Left forelimb (tissue), 1 donor: ENCODE results near the gene UPF1.
"Not testable (repeated sequence)": the region's sequence is repeated elsewhere in the genome, so short reads cannot be mapped to it uniquely, and the experiment has no call there.

Experiments
- DNase-seq: peaks from one replicate; pipeline ENCODE4 v3.0.0-alpha.2; 2018; ENCODE audit warnings: low spot score

UPF1 gene

GRCh38 chr19:18799389-18799970 lies 32.3 kb upstream of the UPF1 start:
- no peak for DNase-seq

DNA sequence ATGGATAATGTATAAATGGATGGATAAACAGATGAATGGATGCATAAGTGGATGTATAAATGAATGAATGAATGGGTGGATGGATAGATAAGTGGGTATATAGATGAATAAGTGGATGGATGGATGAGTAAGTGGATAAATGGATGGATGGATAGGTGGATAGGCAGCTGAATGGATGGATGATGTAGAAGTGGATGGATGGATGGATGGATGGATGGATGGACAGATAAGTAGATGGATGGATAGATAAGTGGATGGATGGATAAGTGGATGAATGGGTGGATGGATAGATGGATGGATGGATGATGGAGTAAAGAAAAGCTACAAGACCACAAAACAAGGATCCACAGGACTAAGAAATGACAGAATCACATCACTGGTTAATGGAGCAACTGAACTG lies 31.7 kb upstream of the UPF1 start:
- no peak for DNase-seq

- DNase-seq: no peak
Measured at GRCh38 chr19:18800636-18801035, 31.1 kb upstream of the UPF1 start.

- no peak for DNase-seq
Measured at GRCh38 chr19:18802354-18802753, 29.4 kb upstream of the UPF1 start.

GRCh38 chr19:18803550-18804138 lies 28.1 kb upstream of the UPF1 start:
- DNase-seq: no peak

DNA sequence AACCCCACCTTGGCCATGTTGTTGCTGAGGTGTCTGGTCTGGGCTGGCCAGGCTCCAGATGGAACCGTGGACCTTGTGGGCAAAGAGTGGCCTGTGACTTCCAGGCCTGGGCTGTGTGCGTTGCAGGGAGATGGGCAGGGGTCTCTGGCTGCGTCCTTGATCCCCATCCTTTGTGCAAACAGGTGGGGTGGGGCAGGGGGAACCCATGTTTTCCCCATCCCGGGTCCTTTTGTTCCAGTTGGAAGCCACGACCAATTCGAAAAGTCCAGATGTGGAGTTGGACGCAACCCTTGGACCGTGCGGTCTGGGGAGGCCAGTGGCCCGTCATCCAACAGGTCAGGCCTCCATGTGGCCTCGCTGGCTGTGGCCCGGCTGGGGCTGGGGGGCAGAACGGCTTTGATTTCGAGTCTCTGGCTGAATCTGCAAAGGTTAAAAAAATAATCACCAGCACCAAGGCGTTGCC lies 27.6 kb upstream of the UPF1 start:
- DNase-seq: no peak

DNA sequence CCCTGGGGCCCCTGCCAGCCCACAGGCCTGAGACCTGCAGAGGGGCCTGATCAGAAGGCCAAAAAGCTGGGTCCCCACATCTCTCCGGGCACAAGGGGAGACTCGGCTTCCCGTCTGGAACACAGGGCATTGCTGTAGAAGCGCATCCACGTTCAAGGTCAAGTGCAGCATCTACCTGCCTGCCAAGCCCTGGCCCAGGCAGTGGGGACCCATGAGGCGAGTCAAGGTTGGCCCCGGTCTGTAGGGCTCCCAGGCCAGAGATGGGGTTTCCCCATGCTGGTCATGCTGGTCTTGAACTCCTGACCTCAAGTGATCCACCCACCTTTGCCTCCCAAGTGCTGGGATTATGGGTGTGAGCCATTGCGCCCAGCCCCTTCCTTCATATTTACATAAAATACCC lies 27.1 kb upstream of the UPF1 start:
- DNase-seq: no peak

- peak; percentile 78 for DNase-seq
Measured at GRCh38 chr19:18807861-18808331, 23.9 kb upstream of the UPF1 start.

- no peak for DNase-seq
Measured at GRCh38 chr19:18809149-18809868, 22.4 kb upstream of the UPF1 start.

DNA sequence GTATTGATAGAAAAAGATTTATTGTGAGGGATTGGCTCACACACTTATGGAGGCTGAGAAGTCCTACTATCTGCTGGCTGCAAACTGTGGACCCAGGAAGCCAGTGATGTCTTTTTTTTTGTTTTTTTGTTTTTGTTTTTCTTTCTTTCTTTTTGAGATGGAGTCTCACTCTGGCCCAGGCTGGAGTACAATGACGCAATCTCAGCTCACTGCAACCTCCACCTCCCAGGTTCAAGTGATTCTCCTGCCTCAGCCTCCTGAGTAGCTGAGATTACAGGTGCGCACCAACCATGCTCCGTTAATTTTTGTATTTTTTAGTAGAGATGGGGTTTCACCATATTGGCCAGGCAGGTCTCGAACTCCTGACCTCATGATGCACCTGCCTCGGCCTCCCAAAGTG lies 20.1 kb upstream of the UPF1 start:
- DNase-seq: not testable (repeated sequence)

GRCh38 chr19:18814063-18814462 lies 17.7 kb upstream of the UPF1 start:
- no peak for DNase-seq

GRCh38 chr19:18815673-18816072 lies 16.1 kb upstream of the UPF1 start:
- DNase-seq: no peak

GRCh38 chr19:18816645-18817044 lies 15.1 kb upstream of the UPF1 start:
- DNase-seq: not testable (repeated sequence)

- no peak for DNase-seq
Measured at GRCh38 chr19:18817574-18817973, 14.2 kb upstream of the UPF1 start.

DNA sequence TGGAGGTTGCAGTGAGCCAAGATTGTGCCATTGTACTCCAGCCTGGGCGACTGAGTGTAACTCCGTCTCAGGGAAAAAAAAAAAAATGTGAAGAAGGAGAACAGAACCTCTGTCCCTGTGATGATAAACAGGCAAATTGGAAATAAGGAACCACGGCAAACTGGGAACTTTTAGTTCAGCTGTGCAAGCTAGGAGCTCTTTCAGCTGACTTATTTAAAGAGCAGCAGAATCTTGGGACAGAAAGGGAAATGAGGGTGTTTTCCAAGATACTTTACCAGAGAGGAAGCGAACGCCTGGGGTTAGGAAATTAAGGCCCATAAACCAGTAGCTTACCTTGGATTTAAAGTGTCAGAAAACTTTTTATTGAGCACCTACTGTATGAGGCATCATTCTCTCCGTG lies 3.0 kb upstream of the UPF1 start:
- no peak for DNase-seq

GRCh38 chr19:18830488-18830887 lies 1.3 kb upstream of the UPF1 start:
- no peak for DNase-seq

DNA sequence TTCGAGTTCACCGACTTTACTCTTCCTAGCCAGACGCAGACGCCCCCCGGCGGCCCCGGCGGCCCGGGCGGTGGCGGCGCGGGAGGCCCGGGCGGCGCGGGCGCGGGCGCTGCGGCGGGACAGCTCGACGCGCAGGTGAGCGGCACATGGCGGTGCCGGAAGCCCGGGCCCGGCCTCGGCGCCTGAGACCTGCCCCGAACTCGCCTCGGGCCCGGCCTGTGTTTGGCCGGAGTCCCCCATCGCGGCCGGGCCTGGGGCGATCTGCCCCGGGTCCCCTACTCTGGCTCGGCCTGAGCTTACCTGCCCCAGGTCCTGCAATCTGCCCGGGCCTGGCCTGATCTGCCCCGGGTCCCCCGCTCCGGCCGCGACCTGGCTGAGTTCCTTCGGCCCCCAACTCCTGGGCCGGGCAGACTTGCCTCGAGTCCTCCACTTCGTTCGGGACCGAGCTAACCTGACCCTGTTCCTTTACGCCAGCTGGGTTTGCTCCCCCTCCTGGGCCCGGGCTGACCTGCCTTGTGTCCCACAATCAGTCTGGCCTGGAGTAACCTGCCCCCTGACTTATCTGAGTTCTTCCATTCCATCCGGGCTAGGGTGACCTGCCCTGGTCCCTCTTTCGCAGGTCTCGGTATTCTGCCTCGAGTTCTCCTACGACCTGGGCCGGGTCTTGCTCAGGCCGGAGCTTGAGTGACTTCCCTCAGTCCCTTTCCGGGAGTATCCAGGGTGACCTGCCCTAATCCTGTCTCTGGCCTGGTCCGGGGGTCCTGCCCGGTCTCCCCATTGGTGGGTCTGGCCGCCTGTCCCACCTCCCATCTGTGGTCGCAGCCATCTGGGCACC lies 764 bp downstream of the UPF1 start:
- DNase-seq: no peak

DNA sequence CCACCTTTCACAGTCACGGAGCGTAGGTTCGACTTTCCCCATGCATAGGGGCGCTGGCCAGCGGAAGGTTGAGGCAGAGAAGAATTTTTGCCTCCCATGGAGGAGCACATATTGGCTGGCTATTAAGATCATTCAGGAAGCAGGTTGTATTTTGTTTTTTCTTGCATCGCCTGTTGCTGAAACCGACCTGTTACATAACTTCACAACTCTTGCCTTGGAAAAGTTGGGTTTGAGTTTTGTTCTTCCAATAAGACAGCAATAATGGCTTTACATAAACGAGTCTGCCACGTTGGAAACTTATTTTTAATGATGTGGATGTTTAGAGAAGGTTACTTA lies 1.4 kb downstream of the UPF1 start:
- no peak for DNase-seq

GRCh38 chr19:18833849-18834643 lies 2.3 kb downstream of the UPF1 start:
- DNase-seq: no peak

GRCh38 chr19:18834644-18834984 lies 2.9 kb downstream of the UPF1 start:
- no peak for DNase-seq

- no peak for DNase-seq
Measured at GRCh38 chr19:18839465-18840287, 7.9 kb downstream of the UPF1 start.
